VCaP (cell line): ENCODE data around the gene FSIP2.

ENCODE experiments used
- H3K27ac ChIP-seq: fragments of 450-650 bp; 2 replicates; pipeline ENCODE4 v1.5.1; 2017
- CTCF ChIP-seq: fragments of 450-650 bp; conservative IDR thresholded peaks from 2 replicates; pipeline ENCODE4 v1.5.1; 2017; ENCODE audit warnings: mild to moderate bottlenecking, moderate library complexity

Gene FSIP2

GRCh38 chr2:185787227-185788145 lies 48.9 kb downstream of the FSIP2 start:
- no peak for TF ChIP-seq CTCF
- H3K27ac ChIP-seq: no peak overlapping the region

GRCh38 chr2:185790361-185790760 lies 51.8 kb downstream of the FSIP2 start:
- no peak for TF ChIP-seq CTCF
- H3K27ac ChIP-seq: no peak overlapping the region

- H3K27ac ChIP-seq: no peak overlapping the region
- no peak for TF ChIP-seq CTCF
Measured at GRCh38 chr2:185793532-185794345, 55.1 kb downstream of the FSIP2 start.

GRCh38 chr2:185796758-185797157 lies 58.2 kb downstream of the FSIP2 start:
- TF ChIP-seq CTCF: no peak
- H3K27ac ChIP-seq: no peak overlapping the region

- no peak overlapping the region for H3K27ac ChIP-seq
- no peak for TF ChIP-seq CTCF
Measured at GRCh38 chr2:185802926-185803325, 64.3 kb downstream of the FSIP2 start.

- TF ChIP-seq CTCF: no peak
- no peak overlapping the region for H3K27ac ChIP-seq
Measured at GRCh38 chr2:185806783-185807182, 68.2 kb downstream of the FSIP2 start.

- no peak overlapping the region for H3K27ac ChIP-seq
- no peak for TF ChIP-seq CTCF
Measured at GRCh38 chr2:185807351-185807750, 68.7 kb downstream of the FSIP2 start.
